Smooth muscle cell (in vitro differentiated cells): ENCODE results near the gene GCSH. TPM values are rescaled to one million over a fixed set of nuclear protein-coding genes. Genes with fewer than 3 reads are reported as not detected.

Source experiments
- DNase-seq: peaks from one replicate; lab custom pipeline; 2025; ENCODE audit not compliant: unreplicated experiment; lab: John Stamatoyannopoulos, UW
- H2AFZ ChIP-seq: fragments of 200-600 bp; sonication (generic); 2 replicates; pipeline ENCODE4 v1.6.0; 2016; ENCODE audit warnings: antibody characterized with exemption, low read depth, mild to moderate bottlenecking
- H3F3A ChIP-seq: fragments of 200-600 bp; sonication (generic); 2 replicates; pipeline ENCODE4 v1.6.0; 2017; ENCODE audit warnings: antibody characterized with exemption, low read depth
- H3K27ac ChIP-seq: fragments of 200-600 bp; sonication (generic); 2 replicates; pipeline ENCODE4 v1.5.1; 2016; ENCODE audit warnings: low read depth, mild to moderate bottlenecking
- H3K27me3 ChIP-seq: fragments of 200-600 bp; sonication (generic); 2 replicates; pipeline ENCODE4 v1.6.1; 2016; ENCODE audit warnings: low read depth, mild to moderate bottlenecking
- H3K36me3 ChIP-seq: fragments of 200-600 bp; sonication (generic); 2 replicates; pipeline ENCODE4 v1.5.1; 2016; ENCODE audit warnings: low read depth
- H3K4me1 ChIP-seq: fragments of 200-600 bp; sonication (generic); 2 replicates; pipeline ENCODE4 v1.5.1; 2016; ENCODE audit warnings: low read depth
- H3K4me2 ChIP-seq: fragments of 200-600 bp; sonication (generic); 2 replicates; pipeline ENCODE4 v1.6.0; 2016; ENCODE audit warnings: mild to moderate bottlenecking
- H3K4me3 ChIP-seq: fragments of 200-600 bp; sonication (generic); 2 replicates; pipeline ENCODE4 v1.5.1; 2016; ENCODE audit warnings: mild to moderate bottlenecking
- H3K79me2 ChIP-seq: fragments of 200-600 bp; sonication (generic); 2 replicates; pipeline ENCODE4 v1.6.0; 2016; ENCODE audit warnings: low read depth, mild to moderate bottlenecking
- H3K9ac ChIP-seq: fragments of 200-600 bp; sonication (generic); 2 replicates; pipeline ENCODE4 v1.6.0; 2016; ENCODE audit warnings: low read depth
- H3K9me3 ChIP-seq: fragments of 200-600 bp; sonication (generic); replicated peaks from 2 replicates; pipeline ENCODE4 v1.5.1; 2016; ENCODE audit warnings: low read depth
- H4K20me1 ChIP-seq: fragments of 200-600 bp; sonication (generic); 2 replicates; pipeline ENCODE4 v1.6.0; 2016; ENCODE audit warnings: low read depth
- CTCF ChIP-seq: fragments of 200-600 bp; sonication (generic); IDR thresholded peaks from 2 replicates; pipeline ENCODE4 v1.5.1; 2017; ENCODE audit warnings: borderline replicate concordance, mild to moderate bottlenecking, antibody characterized with exemption; ENCODE audit not compliant: insufficient read depth, poor library complexity, severe bottlenecking
- WGBS: methylation state at CpG from one replicate; pipeline ENCODE4 v1.1.7; 2016; ENCODE audit warnings: low lambda C conversion rate; 5-methylcytosine and 5-hydroxymethylcytosine counted together
- polyA plus RNA-seq: library from polyadenylated mRNA; unstranded; fragments of >200 nt; fragmentation: Nextera tagmentation; extraction: Ambion mirVana; gene quantifications from 2 replicates; pipeline ENCODE4 v1.2.1, GENCODE V29; 2016
- total RNA-seq: library from RNA; depleted of rRNA; stranded (reverse); fragments of >200 nt; gene quantifications from 2 replicates; pipeline ENCODE4 v1.2.3, GENCODE V29; 2014

GCSH gene
- total and polyA plus RNA-seq, 2 experiments from 2014 or later: 42.4 to 48.1 TPM

DNA sequence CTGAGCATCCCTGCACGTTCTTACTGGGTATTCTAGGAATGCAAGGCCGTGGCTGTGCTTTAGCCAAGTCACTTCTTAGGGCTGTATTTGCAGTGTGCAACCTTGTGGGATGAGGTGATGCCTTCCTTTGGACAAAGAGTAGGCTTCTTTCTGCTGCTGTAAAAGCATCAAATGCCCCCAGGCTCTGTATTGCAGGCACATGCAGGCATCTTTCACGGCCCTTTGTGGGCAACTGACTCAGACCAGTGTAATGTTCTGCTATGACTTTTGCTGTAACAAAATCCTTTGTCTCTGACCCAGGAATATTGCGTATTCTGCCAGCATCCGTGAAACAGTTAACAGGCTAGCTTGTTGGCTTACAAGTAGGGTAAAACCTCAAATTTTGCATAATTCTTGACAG lies 30.9 kb upstream of the GCSH start:
- no peak for DNase-seq
- no peak overlapping the region for H3K27ac ChIP-seq
- no peaks in the 10 kb centered on the region for H3F3A ChIP-seq
- no peaks in the 10 kb centered on the region for H3K79me2 ChIP-seq
- no peaks in the 10 kb centered on the region for H4K20me1 ChIP-seq
- no peaks in the 10 kb centered on the region for H3K36me3 ChIP-seq
- no peak overlapping the region for H3K4me3 ChIP-seq
- TF ChIP-seq CTCF: no peak
- no peaks in the 10 kb centered on the region for H3K4me1 ChIP-seq
- no peak overlapping the region for H2AFZ ChIP-seq
- no peak overlapping the region for H3K4me2 ChIP-seq
- no peak overlapping the region for H3K9ac ChIP-seq
- 35% methylated on average over 5 of the region's 5 CpGs for WGBS
- H3K9me3 ChIP-seq: no peaks in the 10 kb centered on the region
- no peaks in the 10 kb centered on the region for H3K27me3 ChIP-seq

GRCh38 chr16:81123092-81123852 lies 27.1 kb upstream of the GCSH start:
- Histone ChIP-seq H3K9me3 (no peaks in the 10 kb centered on the region), H3K4me3 (no peak overlapping the region), H3K27ac (no peak overlapping the region), H4K20me1 (no peaks in the 10 kb centered on the region), H3K27me3 (peaks cover 4% of the 10 kb centered on the region), H3K36me3 (no peaks in the 10 kb centered on the region), H3F3A (no peaks in the 10 kb centered on the region), H3K79me2 (no peaks in the 10 kb centered on the region), H3K4me1 (no peaks in the 10 kb centered on the region), H3K9ac (no peak overlapping the region), H2AFZ (no peak overlapping the region), H3K4me2 (no peak overlapping the region)
- DNase-seq: no peak
- 89% methylated on average over 17 of the region's 17 CpGs for WGBS
- no peak for TF ChIP-seq CTCF

DNA sequence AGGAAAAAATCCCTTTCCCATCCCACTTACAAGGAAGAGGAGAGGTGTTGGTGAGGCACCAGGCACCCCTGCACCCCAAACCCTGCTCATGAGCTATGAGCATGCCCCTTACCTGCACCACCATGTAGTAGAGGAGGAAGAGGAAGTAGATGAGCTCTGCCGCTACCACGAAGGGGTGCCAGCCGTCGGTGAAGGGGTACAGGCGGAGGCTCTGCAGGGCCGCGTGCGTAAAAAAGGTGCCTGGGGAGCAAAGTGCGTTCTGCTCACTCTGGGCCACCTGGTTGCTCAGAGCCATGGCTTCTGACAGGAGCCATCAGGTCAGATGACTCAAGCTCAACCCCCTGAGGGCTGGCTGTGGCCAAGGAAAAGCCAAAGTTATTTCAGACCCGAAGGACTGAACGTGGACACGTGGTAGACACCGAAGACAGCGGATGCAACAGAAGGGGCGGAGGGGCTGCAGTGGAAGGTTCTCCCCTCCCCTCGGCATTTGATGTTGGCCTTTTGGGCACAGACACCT lies 25.3 kb upstream of the GCSH start:
- Histone ChIP-seq H3K4me3 (no peak overlapping the region), H2AFZ (no peak overlapping the region), H3K27me3 (peaks cover 4% of the 10 kb centered on the region), H3K9me3 (no peaks in the 10 kb centered on the region), H3K27ac (no peak overlapping the region), H3K4me2 (no peak overlapping the region), H3K36me3 (no peaks in the 10 kb centered on the region), H3K9ac (no peak overlapping the region), H3F3A (no peaks in the 10 kb centered on the region), H3K79me2 (no peaks in the 10 kb centered on the region), H4K20me1 (no peaks in the 10 kb centered on the region), H3K4me1 (no peaks in the 10 kb centered on the region)
- WGBS: 90% methylated on average over 16 of the region's 16 CpGs
- no peak for DNase-seq
- TF ChIP-seq CTCF: no peak

GRCh38 chr16:81117436-81117835 lies 21.2 kb upstream of the GCSH start:
- Histone ChIP-seq H2AFZ (no peak overlapping the region), H4K20me1 (no peaks in the 10 kb centered on the region), H3K4me2 (no peak overlapping the region), H3K36me3 (no peaks in the 10 kb centered on the region), H3K4me1 (no peaks in the 10 kb centered on the region), H3K79me2 (no peaks in the 10 kb centered on the region), H3K4me3 (no peak overlapping the region), H3K27ac (no peak overlapping the region), H3K9ac (no peak overlapping the region), H3K9me3 (no peaks in the 10 kb centered on the region), H3K27me3 (peaks cover 4% of the 10 kb centered on the region), H3F3A (no peaks in the 10 kb centered on the region)
- 81% methylated on average over 11 of the region's 11 CpGs for WGBS
- DNase-seq: no peak
- no peak for TF ChIP-seq CTCF
